ENCODE measurements around the gene IDH2.

- TF ChIP-seq CTCF (IDR thresholded peaks at IDR 0.05) (no peak), POLR2A (IDR thresholded peaks at IDR 0.05) (no peak)
Measured at GRCh38 chr15:90124507-90124906, 22.2 kb upstream of the IDH2 start.

Measured in esophagus squamous epithelium (tissue), 4 donors.